ENCODE results near the gene DIRAS1. TPM values are rescaled to one million over a fixed set of nuclear protein-coding genes. Genes with fewer than 3 reads are reported as not detected.

The DIRAS1 gene
- total RNA-seq, 1 experiment from 2014 or later, result 33.7 TPM

DNA sequence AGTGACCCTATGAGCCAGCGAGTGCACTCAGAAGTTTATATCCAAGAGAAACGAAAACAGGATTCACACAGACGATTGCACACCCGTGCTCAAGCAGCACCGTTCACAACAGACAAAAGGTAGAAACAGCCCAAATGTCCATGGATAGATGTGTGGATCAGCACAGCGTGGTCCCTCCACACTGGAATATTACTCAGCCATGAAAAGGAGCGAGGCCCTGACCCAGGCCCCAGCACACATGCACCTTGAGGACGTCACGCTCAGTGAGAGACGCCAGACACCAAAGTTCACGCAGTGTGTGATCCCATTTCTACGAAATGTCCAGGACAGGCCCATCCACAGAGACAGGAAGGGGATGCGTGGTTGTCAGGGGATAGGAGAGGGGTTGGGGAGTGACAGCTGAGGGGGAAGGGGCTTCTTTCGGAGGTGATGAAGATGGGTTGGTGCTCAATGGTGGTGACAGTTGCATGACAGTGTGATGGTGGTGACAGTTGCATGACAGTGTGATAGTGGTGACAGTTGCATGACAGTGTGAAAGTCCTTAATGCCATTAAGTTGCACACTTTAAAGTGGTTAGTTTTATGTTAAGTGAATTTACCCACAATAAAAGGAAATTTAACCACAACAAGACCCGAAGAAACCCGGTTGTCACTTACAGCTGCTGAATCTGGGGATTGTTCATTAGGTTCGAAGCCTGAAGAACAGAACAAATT lies 37.6 kb upstream of the DIRAS1 start:
- Histone ChIP-seq H4K20me1 (ENCODE audit: insufficient read depth) (no peaks in the 10 kb centered on the region), H3K4me3 (replicated peaks in 1 of 2; ENCODE audit: low read depth in 1 of 2, low read length in 2 of 2) (no peak overlapping the region), H2AFZ (ENCODE audit: low read depth, low read length, poor library complexity, severe bottlenecking) (no peak overlapping the region), H3K4me1 (ENCODE audit: control insufficient read depth in 1 of 2, insufficient read depth in 2 of 2, low read length in 2 of 2) (no peaks in the 10 kb centered on the region), H3K79me2 (ENCODE audit: insufficient read depth, low read length) (peaks cover 1% of the 10 kb centered on the region; the same call in 1 of the 2 replicates), H3K9ac (ENCODE audit: low read length) (no peak overlapping the region), H3K36me3 (ENCODE audit: control insufficient read depth in 1 of 2, insufficient read depth in 2 of 2, low read length in 2 of 2) (peaks cover 21 to 50% of the 10 kb centered on the region in 2 experiments; a peak in 3 of 4 replicates), H3K27ac (ENCODE audit: low read depth, low read length) (no peak overlapping the region), H3K27me3 (ENCODE audit: insufficient read depth, low read length) (no peaks in the 10 kb centered on the region), H3K9me3 (ENCODE audit: control insufficient read depth in 1 of 2, insufficient read depth in 1 of 2, low read depth in 1 of 2, low read length in 2 of 2) (no peaks in the 10 kb centered on the region), H3K4me2 (ENCODE audit: low read length) (no peak overlapping the region), H3K9me2 (ENCODE audit: insufficient read depth) (no peaks in the 10 kb centered on the region)
- BruUV-seq (replicated peaks), result no TSS peak
- TF ChIP-seq ELF1 (IDR thresholded peaks at IDR 0.05; ENCODE audit: borderline replicate concordance, low read depth), result no peak
- TF ChIP-seq JUND (IDR thresholded peaks at IDR 0.05), result no peak
- TF ChIP-seq, protein P1, sequence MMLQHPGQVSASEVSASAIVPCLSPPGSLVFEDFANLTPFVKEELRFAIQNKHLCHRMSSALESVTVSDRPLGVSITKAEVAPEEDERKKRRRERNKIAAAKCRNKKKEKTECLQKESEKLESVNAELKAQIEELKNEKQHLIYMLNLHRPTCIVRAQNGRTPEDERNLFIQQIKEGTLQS (IDR thresholded peaks at IDR 0.05), result no peak
- no peak for TF ChIP-seq FOSL1 (IDR thresholded peaks at IDR 0.05; ENCODE audit: low read depth)
- no peak for TF ChIP-seq CEBPB (IDR thresholded peaks at IDR 0.05; ENCODE audit: low read depth)
- TF ChIP-seq YY1 (IDR thresholded peaks at IDR 0.05; ENCODE audit: extremely low read depth, insufficient replicate concordance, low read depth, low read length), result no peak
- TF ChIP-seq POLR2AphosphoS5 (IDR thresholded peaks at IDR 0.05; ENCODE audit: low read depth, low read length), result no peak
- intact Hi-C loops (cut with micrococcal nuclease), result no loop called here
- RAD21 ChIA-PET (ENCODE audit: low non-redundant PET in 1 of 2, low total read pairs in 2 of 2, uncharacterized antibody in 2 of 2, unreplicated experiment in 2 of 2), result no interaction called here
- CTCF ChIA-PET, result no interaction called here
- DNase-seq (ENCODE audit: low read depth, low spot score), result no peak
- POLR2A ChIA-PET, result no interaction called here
- no peak for ATAC-seq

DNA sequence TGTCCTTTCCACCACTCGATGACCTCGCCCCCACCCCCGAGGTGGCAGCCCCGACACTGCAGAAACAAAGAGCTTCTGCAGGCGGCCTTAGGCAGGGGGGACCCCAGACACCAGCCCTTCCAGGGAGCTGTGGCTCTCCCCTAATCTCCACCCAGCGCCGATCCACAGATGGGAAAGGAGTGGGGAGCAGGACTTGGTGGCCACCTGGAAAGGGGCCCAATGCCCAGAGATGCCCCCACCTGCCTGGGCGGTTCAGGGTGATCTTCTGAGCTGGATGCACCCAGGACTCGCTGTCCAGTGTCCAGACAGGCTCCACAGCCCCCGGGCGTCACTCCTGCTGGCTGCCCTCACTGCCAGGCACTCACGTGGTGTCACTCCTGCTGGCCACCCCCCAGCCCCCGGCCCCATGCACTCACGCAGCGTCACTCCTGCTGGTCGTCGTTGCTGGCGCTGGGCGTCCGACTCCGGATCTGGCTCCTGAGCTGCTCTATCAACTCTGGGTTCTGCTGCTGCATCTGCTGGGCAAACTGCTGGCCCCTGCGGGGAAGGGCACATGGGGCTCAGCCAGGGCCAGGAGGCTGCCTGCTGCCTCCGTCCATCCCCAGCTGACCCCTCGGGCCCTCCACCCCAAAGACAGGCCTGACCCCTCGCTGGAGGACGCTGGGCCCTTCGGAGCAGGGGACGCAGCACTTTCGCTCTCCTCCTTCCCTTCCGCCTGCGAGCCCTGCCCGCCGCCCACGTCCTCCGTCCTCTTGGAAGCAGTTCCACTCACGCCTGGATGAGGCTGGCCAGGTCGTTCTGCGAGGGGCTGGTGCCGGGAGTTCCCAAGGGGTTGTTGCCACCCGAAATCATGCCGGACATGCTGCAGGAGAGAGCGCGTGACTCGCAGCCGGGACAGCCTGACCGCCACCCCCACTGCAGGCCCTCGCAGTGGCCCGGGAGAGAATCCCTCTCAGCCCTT lies 36.0 kb upstream of the DIRAS1 start:
- ATAC-seq (no peak), DNase-seq (ENCODE audit: low read depth, low spot score) (no peak)
- Histone ChIP-seq H3K9ac (ENCODE audit: low read length) (no peak overlapping the region), H3K9me3 (ENCODE audit: control insufficient read depth in 1 of 2, insufficient read depth in 1 of 2, low read depth in 1 of 2, low read length in 2 of 2) (no peaks in the 10 kb centered on the region), H3K4me1 (ENCODE audit: control insufficient read depth in 1 of 2, insufficient read depth in 2 of 2, low read length in 2 of 2) (no peaks in the 10 kb centered on the region), H3K9me2 (ENCODE audit: insufficient read depth) (no peaks in the 10 kb centered on the region), H3K4me2 (ENCODE audit: low read length) (no peak overlapping the region), H3K36me3 (ENCODE audit: control insufficient read depth in 1 of 2, insufficient read depth in 2 of 2, low read length in 2 of 2) (peaks cover 10 to 34% of the 10 kb centered on the region in 2 experiments; a peak in 3 of 4 replicates), H3K79me2 (ENCODE audit: insufficient read depth, low read length) (no peaks in the 10 kb centered on the region), H3K27me3 (ENCODE audit: insufficient read depth, low read length) (no peaks in the 10 kb centered on the region), H4K20me1 (ENCODE audit: insufficient read depth) (no peaks in the 10 kb centered on the region), H2AFZ (ENCODE audit: low read depth, low read length, poor library complexity, severe bottlenecking) (no peak overlapping the region), H3K4me3 (replicated peaks in 1 of 2; ENCODE audit: low read depth in 1 of 2, low read length in 2 of 2) (no peak overlapping the region), H3K27ac (ENCODE audit: low read depth, low read length) (no peak overlapping the region)
- intact Hi-C loops (cut with micrococcal nuclease), result no loop called here
- ChIA-PET CTCF (no interaction called here), POLR2A (no interaction called here), RAD21 (ENCODE audit: low non-redundant PET in 1 of 2, low total read pairs in 2 of 2, uncharacterized antibody in 2 of 2, unreplicated experiment in 2 of 2) (no interaction called here)
- TF ChIP-seq CEBPB (IDR thresholded peaks at IDR 0.05; ENCODE audit: low read depth) (no peak), POLR2AphosphoS5 (IDR thresholded peaks at IDR 0.05; ENCODE audit: low read depth, low read length) (no peak), CBX3 (IDR thresholded peaks at IDR 0.05; ENCODE audit: low read depth) (no peak), FOSL1 (IDR thresholded peaks at IDR 0.05; ENCODE audit: low read depth) (no peak), JUND (IDR thresholded peaks at IDR 0.05) (no peak), SIN3A (IDR thresholded peaks at IDR 0.05; ENCODE audit: low read depth) (no peak), POLR2A (IDR thresholded peaks at IDR 0.05; ENCODE audit: borderline replicate concordance, extremely low read depth, insufficient read depth, insufficient read length) (no peak), SP1 (IDR thresholded peaks at IDR 0.05; ENCODE audit: low read depth) (no peak)
- TF ChIP-seq, protein P1 (IDR thresholded peaks at IDR 0.05), result no peak
- BruUV-seq (replicated peaks), result no TSS peak
